ENCODE results near the gene UTF1.

The UTF1 gene

DNA sequence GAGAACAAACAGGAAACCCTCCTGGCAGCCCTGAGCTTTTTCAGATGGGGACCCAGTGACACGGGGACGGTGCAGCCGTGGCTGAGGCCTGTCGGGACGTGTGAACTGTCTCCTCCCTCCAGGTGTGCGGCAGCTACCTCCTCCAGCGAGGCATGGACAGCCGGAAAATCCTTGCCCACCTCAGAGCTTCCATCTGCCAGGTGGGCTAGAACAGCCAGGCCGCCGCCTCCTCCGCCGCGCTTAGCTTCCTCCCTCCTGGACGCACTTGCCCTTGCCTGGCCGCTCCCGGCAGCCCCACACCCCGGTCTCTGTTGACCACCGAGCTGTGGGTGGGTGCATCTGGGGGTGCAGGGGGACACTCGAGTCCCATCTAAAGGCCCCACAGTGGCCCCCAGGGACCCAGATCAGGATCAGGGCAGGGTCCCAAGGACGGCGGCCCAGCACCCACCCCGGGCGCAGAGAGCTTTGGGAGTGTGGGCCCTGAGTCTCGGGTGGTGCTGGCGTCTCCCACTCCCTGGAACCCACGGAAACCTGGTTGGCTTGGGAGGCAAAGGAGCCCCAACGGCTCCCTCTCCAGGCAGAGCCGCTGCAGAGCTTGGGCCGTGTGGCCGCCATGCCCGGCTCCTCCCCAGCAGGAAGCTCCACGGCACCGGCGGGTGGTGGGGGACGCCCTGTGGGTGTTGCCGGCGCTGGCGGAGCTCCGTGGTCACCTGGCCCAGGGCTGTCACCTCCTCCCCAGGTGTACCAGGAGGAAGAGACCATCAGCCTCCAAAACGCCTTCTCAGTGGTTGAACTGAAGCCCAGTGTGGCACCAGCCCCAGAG, 32.9 kb upstream of the UTF1 start:
- FAIRE-seq = no peak

DNA sequence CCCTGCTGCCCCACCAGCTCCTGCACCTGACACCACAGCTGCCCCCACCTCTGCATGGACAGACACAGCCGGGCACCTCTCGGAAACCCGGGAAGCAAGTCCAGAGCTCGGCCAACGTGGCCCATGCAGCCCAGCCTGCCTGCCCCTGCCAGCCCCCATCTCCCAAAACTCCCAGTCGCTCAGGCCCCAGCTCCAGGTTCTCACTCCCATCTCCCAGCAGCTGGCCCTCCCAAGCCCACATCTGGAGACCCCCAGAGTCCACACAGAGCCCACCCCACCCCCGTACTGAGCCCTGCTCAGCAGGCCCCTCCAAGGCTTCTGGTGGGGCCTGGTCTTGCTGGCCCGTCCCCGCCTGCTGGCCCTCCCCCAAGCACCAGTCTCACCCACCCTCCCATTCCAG, 32.2 kb upstream of the UTF1 start:
- no peak for FAIRE-seq

DNA sequence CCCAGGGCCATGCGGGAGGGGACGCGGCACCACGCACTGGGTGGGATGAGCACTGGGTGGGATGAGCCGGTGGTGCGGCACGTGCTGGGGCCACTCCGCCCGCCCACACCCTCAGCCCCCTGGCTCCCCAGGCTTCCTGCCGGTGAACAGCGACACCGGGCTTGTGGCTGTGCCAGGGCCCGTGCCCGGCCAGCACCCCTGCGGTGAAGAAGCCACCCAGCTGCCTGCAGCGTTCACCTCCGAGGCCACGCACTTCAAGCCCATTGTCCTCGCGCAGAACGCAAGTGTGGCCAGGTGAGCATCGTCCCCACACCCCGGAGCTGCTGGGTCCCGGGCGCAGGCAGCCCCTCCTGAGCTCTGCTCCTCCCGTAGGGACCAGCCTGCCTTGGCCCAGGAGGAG, 31.8 kb upstream of the UTF1 start:
- no peak for FAIRE-seq

DNA sequence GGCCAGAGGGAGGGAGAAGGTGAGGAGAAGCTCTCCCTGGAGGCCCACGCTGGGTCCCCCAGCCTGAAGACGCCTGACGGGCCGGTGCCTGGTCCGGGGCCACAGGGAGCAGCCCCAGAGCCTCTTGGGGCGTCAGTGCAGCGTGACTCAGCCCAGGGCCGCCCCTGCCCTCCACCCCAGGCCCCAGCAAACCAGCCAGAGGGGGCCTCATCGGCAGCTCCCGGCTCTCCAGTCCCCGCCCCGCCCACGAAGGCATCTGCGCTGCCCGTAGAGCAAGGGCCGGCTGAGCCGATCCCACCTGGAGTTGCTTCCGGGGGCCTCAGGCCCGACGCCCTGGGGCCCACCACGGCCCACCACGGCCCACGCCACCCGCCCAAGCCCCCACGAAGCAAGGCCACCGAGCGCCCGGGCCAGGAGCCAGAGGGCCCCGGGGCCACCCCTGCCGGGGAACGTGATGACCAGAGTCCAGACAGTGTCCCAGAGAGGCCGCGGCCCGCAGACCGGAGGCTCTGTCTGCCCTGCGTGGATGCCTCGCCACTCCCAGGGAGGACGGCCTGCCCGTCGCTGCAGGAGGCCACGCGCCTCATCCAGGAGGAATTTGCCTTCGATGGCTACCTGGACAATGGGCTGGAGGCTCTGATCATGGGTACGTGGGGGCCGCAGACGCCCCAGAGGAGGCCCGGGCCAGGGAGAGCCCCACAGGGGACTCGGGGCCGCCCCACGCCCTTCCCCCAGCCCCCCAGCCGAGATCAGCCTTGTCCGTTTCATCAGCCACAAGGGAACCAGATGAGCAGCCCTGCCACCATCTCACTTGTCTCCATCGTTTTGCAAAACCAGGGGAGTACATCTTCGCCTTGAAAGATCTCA, 31.2 kb upstream of the UTF1 start:
- no peak for FAIRE-seq

DNA sequence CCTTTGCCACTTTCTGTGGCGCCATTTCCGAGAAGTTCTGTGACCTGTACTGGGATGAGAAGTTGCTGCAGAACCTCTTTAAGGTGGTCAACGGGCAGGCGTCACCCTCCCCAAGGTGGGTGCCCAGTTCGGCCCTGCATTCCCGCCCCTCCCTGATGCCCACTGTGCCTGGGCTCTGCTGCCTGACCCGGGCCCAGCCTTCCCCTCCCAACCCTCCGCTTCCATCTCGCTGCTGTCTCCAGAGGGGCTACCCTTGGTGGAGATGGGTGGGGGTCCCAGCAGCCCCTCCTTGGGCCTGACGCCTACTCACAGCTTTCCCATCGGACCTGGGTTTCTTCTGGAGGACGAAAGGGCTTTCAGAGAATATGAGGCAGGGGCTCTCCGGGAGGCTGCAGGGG, 30.5 kb upstream of the UTF1 start:
- no peak for FAIRE-seq

DNA sequence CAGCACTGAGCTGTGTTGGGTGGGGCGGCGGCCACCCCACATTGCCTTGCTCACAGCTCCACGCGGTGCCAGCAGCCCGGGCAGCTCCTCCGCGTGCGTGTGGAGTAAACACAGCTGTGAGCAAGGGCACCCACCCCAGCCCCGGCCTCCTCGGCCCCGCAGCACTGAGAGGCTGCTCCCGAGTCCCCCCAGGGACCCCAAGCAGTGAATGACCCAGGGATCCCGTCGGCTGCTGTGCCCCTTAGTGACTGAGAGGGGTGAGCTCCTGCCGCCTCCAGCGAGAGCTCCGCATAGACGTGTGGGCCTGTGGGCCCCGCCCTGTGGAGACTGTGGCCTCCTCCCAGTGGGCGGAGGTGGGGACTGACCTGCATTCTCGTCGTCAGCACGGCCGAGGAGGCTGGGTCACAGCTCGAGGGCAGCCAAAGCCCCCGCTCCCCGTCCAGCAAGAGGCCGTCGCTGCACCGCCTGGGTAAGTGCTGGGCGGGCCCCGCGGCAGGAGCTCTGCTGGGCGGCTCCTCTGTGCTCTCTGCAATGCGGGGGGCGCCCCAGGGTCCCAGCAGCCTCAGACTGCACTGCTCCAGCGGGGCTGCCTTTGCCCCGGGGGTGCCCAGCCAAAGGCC, 29.9 kb upstream of the UTF1 start:
- FAIRE-seq = no peak

DNA sequence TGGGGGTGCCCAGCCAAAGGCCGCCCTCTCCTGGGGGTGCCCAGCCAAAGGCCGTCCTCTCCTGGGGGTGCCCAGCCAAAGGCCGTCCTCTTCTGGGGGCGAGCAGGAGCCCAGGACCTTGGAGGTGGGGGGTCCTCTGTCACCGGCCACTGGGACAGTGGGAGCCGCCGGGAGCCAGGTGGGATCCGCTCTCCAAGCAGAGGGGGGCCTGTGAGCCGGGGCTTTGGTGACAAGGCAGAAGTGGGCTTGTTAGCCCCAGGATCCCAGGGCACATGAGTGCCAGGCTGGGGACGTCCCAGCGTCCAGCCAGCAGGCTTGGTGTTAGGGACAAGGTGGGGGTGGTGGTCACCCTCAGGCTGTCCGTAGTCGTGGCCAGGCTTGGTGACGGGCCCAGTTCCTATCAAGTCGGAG, 29.4 kb upstream of the UTF1 start:
- no peak for FAIRE-seq

DNA sequence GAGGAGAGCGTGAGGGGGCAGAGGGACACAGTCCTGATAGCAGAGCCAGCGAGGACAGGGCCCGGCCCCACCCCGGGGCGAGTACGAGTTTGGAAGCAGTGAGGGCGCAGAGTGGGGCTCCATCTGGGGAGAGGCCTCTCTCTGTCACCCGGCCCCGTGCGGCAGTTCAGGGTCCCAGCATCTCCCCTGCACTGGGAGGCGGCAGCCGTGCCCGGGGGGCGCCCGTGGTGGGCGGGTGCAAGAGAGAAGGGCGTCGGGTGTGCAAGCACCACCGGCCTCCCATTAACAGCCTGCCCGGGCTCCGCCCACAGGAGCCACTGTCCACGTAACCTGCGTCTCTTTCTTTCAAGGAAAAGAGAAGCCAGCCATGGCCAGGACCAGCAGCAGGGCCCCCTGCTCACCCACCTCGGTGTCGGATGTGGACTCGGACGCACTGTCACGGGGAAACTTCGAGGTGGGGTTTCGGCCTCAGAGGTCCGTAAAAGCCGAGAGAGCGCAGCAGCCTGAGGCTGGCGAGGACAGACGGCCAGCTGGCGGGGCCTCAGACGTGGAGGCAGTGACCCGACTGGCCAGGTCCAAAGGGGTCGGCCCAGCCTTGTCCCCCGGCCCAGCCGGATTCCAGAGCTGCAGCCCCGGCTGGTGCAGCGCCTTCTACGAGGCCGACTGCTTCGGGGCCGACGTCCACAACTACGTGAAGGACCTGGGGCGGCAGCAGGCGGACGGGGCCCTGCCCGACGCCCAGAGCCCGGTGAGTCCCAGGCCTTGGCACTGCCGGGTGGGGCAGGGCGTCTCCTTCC, 28.7 kb upstream of the UTF1 start:
- FAIRE-seq = no peak

DNA sequence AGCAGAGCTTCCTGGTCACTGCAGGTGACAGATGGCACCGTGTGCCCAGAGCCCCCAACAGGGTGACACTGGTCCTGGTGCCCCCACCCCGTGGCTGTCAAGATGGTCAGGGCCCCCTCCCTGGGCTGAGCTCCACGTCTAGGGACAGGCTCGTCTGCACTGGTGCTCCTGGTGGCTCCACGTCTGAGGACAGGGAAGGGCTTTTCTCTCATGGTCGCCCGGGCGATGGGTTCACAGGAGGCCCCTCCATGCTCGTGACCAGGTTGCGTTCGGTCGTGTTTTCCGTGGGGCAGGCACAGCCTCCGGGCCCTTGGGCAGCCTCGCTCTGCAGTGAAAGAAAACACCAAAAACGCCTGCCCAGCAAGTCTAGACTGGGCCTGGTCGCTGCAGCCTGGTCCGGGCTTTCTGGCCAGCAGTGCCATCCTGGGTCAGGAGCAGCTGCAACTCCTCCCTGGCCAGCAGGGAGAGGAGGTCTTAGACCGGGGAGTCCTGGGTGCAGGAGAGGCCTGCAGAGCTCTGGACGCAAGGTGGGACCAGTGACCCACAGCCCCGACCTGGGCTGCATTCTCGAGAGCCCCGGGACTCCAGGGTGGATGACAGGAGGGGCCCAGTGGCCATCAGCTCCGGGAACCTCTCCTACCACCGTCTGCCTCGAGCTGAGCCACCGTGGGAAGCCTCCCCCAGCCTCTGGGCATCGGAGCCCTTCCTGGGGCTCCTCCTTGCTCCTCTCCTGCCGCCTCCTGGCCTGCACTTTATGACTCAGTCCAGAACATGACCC, 27.9 kb upstream of the UTF1 start:
- FAIRE-seq = no peak

DNA sequence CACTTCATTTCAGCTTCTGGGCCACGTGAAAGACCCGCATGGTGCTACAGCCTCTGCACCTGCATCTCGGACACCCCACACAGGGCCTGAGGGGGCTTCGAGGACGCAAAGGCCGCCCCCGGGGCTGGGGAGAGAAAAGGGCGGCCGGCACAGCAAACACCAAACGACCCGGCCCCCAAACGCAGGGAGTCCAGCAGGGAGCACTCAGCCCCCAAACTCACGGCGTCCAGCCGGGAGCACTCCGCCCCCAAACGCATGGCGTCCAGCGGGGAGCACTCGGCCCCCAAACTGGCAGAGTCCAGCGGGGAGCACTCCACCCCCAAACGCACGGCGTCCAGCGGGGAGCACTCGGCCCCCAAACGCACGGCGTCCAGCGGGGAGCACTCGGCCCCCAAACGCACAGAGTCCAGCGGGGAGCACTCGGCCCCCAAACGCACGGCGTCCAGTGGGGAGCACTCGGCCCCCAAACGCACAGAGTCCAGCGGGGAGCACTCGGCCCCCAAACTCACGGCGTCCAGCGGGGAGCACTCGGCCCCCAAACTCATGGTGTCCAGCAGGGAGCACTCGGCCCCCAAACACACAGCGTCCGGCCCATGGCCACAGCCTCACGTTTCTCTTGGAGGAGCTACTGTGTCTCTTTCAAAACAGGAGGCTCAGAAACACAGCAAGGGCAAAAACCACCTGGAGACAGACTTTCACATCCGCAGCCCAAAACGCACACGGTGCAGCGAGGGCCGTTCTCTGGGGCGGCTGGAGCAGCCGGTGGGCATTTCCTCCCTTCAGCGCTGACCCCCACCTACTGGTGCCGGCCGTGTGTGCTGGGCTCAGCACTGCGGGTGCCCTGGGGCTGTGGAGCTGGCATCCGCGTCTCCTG, 27.0 kb upstream of the UTF1 start:
- FAIRE-seq = no peak

DNA sequence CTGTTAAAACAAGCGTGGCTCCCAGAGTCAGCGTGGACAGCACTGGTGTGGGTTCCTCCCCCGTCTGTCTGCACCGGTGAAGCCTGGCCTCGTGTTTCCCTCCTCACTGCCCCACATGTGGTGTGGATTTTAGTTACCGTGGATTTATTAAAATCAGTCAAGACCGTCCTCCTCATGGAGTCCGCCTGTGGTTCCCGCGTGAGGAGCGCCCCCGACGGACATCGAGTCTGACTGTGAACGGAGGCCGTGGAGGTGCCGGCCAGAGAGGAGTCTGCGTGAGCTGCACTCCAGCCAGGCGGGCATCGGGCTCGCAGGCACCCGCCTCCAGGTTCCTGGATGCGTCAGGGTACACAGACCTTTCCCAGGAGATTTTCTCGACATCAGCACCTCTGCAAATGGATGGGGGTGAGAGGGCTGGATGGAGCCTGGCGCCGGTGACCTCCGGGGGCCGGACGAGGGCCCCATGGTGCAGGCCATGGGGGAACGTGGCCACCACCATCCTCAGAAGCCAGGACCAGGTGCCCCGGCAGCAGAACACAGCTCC, 26.3 kb upstream of the UTF1 start:
- no peak for FAIRE-seq

DNA sequence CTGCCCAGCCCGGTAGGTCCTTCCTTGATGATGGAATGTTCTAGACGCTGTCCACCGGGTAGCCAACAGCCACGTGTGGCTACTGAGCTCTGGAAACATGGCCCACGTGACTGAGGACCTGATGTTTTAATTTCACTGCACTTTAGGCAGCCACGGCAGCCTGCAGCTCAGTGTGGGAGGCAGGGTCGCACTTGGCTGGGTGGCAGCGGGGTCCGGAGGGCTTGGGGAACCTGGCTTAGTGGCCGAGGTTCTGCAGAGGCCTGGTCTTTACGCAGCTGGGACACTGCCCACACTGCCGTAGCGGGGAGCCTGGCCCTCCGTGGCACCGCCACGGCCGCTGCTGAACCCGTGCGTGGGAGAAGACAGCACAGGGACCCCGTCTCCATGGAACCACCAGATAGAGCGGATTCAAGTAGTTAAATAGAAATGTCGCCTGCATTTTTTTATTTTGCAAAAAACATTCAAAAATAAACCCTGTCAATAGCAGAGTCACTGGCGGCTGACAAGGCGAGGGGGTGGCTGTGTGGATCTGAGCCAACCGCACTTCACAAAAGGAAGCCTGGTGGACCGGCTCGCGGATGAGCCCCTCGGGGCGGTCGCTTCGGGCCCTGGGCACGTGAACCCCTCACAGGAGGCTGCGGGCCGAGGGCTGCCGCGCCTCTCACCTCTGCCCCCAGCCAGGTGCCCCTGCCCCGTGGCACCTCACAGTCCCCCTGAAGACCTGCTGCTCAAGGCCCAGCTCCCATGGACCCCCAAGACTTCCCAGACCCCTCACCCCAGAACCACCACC, 25.6 kb upstream of the UTF1 start:
- FAIRE-seq = no peak

DNA sequence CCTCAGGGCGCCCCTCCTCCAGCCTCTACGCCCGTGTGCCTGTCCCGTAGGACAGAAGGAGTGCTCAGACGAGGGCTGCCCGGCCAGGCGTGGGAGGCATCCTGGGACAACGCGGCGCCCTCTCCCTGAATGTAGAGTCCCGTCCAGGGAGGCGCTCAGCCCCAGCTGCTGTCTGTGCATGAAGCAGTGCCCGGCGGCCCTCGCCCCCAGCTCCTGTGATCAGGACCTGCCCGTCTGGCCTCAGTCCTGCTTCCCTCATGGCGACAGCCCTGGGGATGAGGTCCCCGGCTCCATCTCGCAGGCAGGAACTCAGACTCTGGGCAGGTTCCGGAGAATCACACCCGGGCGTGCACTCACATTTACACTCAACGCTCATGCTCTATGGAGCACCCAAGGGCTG, 24.9 kb upstream of the UTF1 start:
- no peak for FAIRE-seq

DNA sequence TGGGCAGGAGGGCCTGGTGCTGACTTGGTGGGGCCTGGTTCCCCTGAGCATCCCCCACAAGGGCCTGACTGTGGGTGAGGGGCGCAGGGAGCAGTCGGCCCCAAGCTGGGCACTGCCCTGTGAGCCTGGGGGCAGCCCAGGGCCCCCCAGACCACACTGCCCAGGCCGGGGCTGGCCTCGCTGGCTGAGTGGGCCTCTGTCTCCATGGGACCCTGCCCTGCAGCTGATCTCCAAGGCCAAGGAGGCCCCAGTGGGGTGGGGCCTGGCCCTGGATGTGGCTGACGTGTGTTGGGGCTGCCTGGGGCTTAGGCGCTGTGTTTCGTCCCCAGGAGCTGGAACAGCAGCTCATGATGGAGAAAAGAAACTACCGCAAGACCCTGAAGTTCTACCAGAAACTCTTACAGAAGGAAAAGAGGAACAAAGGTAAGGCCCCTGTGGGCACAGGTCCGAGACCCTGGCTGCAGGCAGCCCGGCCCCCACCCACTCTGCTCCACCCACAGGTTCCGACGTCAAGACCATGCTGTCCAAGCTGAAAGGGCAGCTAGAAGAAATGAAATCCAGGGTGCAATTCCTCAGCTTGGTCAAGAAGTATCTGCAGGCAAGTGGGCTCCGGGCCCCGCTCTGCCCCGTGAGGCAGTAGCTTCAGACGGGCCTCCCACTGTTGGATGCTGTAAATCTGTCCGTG, 23.5 kb upstream of the UTF1 start:
- no peak for FAIRE-seq

DNA sequence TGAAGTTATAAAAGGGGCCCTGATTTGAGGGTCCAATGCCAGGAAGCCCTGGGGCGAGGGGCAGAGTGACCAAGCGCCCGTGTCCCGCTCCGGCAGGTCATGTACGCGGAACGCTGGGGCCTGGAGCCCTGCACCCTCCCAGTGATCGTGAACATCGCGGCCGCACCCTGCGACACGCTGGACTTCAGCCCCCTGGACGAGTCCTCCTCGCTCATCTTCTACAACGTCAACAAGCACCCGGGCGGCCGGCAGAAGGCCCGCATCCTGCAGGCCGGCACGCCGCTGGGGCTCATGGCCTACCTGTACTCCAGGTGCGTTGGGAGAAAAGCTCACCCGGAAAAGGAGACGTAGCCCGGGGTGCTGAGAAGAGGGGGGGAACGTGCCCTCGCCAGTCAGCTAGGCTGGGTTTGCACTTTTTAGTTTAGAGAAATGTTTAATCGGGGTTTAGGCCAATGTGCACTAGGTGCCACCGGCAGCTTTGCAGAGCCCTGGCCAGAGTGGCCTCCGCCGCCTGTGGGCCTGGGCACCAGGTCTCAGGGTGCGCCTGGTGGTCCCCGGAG, 22.9 kb upstream of the UTF1 start:
- no peak for FAIRE-seq

DNA sequence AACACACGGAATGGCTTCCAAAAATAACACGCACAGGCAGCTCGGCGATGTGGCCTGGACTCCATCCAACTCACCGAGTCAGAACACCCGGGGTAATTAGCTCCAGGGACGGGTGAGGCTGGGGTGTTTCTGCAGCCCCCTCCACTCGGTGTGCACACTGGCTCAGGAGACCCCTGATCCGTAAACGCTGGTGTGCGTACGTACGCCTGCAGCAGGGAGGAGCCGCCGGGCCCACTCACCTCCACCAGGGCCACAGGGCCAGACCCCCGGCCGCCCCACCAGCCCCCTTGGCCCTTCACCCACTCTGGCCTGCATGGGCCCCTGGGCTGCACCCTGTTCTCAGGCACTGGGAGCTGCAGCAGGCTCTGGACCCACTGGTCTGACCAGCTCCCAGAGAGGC, 22.4 kb upstream of the UTF1 start:
- no peak for FAIRE-seq

DNA sequence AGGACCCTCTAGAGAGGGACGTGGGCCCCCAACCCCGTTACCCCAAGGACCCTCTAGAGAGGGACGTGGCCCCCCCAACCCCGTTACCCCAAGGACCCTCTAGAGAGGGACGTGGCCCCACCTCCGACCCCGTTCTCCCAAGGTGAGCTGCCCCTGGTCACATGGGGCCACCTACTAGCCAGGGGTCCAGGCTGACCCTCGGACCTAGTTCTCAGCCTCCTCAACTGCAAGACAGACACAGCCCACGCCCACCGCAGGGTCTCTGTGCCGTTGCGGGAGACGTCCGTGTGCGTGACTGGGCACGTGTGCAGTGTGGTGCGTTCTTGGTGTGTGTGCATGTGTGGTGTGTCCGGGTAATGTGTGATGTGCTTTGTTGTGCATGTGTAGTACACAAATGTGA, 21.6 kb upstream of the UTF1 start:
- no peak for FAIRE-seq

DNA sequence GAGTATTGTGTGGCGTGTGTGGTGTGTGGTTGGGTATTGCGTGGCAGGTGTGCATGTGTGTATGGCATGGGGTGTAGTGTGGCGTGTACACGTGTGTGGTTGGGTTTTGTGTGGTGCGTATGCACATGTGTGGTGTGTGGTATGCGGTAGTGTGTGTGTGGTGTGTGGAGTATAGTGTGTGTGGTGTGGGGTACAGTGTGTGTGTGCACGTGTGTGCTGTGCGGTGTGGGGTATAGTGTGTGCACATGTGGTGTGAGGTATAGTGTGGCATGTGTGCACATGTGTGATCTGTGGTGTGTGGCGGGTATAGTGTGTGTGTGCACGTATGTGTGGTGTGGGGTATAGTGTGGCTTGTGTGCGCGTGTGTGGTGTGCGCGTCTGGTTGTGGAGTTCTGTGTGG, 20.9 kb upstream of the UTF1 start:
- FAIRE-seq = no peak

DNA sequence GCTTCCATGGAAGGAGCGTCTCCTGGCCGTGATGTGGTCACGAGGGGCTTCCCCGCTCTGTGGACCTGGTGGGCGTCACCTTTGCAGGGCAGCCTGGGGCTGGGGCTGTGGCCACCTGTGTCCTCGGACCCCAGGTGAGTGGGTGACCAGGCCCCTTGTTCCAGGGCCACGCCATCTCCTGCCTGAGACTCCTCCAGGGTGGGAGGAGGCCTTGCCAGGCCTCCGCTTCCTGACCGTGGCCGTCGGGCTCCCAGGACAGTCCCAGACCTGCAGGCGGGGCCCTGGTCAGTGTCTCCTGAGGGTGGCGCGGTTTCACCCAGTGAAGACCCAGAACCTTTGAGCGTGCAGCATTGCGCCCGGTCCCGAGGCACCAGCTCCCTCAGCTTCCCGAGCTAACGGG, 20.4 kb upstream of the UTF1 start:
- no peak for FAIRE-seq
